Kidney epithelial cell (primary cell): ENCODE results near the gene STEAP2. TPM values are rescaled to one million over a fixed set of nuclear protein-coding genes. Genes with fewer than 3 reads are reported as not detected.

ENCODE experiments used
- DNase-seq: peaks from one replicate; pipeline ENCODE4 v3.0.0-alpha.2; 2010; ENCODE audit warnings: low read depth
- H3K27me3 ChIP-seq: 2 replicates; pipeline ENCODE4 v1.6.0; 2011; ENCODE audit warnings: low read length; ENCODE audit not compliant: control insufficient read depth, insufficient read depth
- H3K36me3 ChIP-seq: 2 replicates; pipeline ENCODE4 v1.5.1; 2011; ENCODE audit warnings: low read length; ENCODE audit not compliant: control insufficient read depth, insufficient read depth
- H3K4me3 ChIP-seq: 2 replicates; pipeline ENCODE4 v1.5.1; 2011; ENCODE audit warnings: low read depth, mild to moderate bottlenecking, control low read depth, low read length
- CTCF ChIP-seq: IDR thresholded peaks from 2 replicates; pipeline ENCODE4 v1.5.1; 2011; ENCODE audit warnings: mild to moderate bottlenecking, moderate library complexity, low read length, control low read depth, inconsistent platforms; ENCODE audit not compliant: insufficient read depth, poor library complexity, severe bottlenecking
- total RNA-seq: library from RNA; depleted of rRNA; stranded (reverse); fragments of >200 nt; gene quantifications from 2 replicates; pipeline ENCODE4 v1.2.3, GENCODE V29; 2015

The STEAP2 gene
- total RNA-seq, 1 donor from 2014 or later: 5.2 TPM

- TF ChIP-seq CTCF: no peak
- H3K36me3 ChIP-seq: no peaks in the 10 kb centered on the region
- H3K4me3 ChIP-seq: no peak overlapping the region
- H3K27me3 ChIP-seq: no peaks in the 10 kb centered on the region
- DNase-seq: no peak
These were observed 27.5 kb downstream of the STEAP2 start for GRCh38 chr7:90239050-90239449.

GRCh38 chr7:90239625-90240228, 28.2 kb downstream of the STEAP2 start:
- no peak overlapping the region for H3K4me3 ChIP-seq
- H3K27me3 ChIP-seq: no peaks in the 10 kb centered on the region
- H3K36me3 ChIP-seq: no peaks in the 10 kb centered on the region
- TF ChIP-seq CTCF: no peak
- no peak for DNase-seq

DNA sequence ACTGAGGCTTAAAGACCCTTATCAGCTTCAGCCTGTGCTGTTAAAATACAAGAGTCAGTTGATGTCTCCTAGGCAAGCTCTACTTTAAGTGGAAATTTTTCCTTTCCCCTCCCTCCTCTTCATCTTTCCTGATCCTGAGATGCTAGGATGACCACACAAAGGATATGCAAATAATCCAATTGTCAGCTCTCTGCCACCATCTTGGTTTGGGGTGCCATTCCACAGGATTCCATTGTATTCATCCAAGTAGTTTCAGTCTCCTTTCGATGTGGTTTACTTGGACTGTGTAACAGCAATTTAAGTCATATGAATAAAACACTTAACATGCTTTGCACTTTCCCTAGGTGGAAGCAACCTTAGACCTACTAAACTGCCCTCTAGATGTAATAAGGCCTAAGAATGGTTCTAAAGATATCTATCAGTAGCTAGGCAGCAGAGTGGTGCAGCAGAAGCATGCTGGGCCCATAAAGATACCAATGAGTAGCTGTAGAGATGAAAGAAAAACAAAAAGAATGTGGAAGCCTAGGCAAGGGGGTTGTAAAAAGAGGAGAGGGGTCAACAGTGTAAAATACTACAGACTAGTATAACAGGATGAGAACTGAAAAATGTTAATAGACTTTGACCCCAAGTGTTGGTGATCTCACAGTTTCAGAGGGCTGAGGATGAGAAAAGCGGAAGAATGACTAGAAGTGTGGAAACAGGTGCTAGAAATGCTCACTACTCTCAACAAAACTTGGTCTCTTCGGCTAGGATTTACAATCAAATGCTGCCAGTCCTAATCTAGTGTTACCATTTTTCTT, 31.0 kb downstream of the STEAP2 start:
- no peaks in the 10 kb centered on the region for H3K36me3 ChIP-seq
- H3K4me3 ChIP-seq: no peak overlapping the region
- H3K27me3 ChIP-seq: no peaks in the 10 kb centered on the region
- no peak for DNase-seq
- no peak for TF ChIP-seq CTCF

GRCh38 chr7:90243556-90243955, 32.0 kb downstream of the STEAP2 start:
- DNase-seq: no peak
- Histone ChIP-seq H3K36me3 (no peaks in the 10 kb centered on the region), H3K4me3 (no peak overlapping the region), H3K27me3 (no peaks in the 10 kb centered on the region)
- no peak for TF ChIP-seq CTCF

- H3K4me3 ChIP-seq: peak overlapping the region; percentile 91
- H3K27me3 ChIP-seq: no peaks in the 10 kb centered on the region
- DNase-seq: no peak
- no peak for TF ChIP-seq CTCF
- no peaks in the 10 kb centered on the region for H3K36me3 ChIP-seq
These were observed 33.0 kb downstream of the STEAP2 start for GRCh38 chr7:90244565-90244908.
